SK-N-MC (cell line): ENCODE results near the gene TUBB2A.

Experiments
- EZH2 ChIP-seq: fragments of 200-600 bp; sonication (generic); IDR thresholded peaks from one replicate; pipeline ENCODE4 v1.6.1; 2017; ENCODE audit warnings: antibody characterized with exemption
- FOXP2 ChIP-seq: optimal IDR thresholded peaks from 2 replicates; pipeline ENCODE3; 2011; ENCODE audit warnings: mild to moderate bottlenecking, moderate library complexity; ENCODE audit not compliant: insufficient read depth; ENCODE audit errors: extremely low read length, control extremely low read depth
- POLR2AphosphoS5 ChIP-seq: IDR thresholded peaks from 2 replicates; pipeline ENCODE4 v1.6.1; 2012; ENCODE audit warnings: mild to moderate bottlenecking, low read depth, low read length, borderline replicate concordance

GRCh38 chr6:3135668-3136291 lies 21.6 kb downstream of the TUBB2A start:
- TF ChIP-seq POLR2AphosphoS5 (no peak), EZH2 (no peak), FOXP2 (no peak)
